GM18502 (cell line): Measurements from ENCODE around the gene PGBD5.

ENCODE experiments used
- ATAC-seq: cut with Tn5 transposase; IDR thresholded peaks from one replicate; pipeline ENCODE4 v1.9.1; 2021; ENCODE audit warnings: mild to moderate bottlenecking; ENCODE audit not compliant: unreplicated experiment, poor library complexity

The PGBD5 gene

DNA sequence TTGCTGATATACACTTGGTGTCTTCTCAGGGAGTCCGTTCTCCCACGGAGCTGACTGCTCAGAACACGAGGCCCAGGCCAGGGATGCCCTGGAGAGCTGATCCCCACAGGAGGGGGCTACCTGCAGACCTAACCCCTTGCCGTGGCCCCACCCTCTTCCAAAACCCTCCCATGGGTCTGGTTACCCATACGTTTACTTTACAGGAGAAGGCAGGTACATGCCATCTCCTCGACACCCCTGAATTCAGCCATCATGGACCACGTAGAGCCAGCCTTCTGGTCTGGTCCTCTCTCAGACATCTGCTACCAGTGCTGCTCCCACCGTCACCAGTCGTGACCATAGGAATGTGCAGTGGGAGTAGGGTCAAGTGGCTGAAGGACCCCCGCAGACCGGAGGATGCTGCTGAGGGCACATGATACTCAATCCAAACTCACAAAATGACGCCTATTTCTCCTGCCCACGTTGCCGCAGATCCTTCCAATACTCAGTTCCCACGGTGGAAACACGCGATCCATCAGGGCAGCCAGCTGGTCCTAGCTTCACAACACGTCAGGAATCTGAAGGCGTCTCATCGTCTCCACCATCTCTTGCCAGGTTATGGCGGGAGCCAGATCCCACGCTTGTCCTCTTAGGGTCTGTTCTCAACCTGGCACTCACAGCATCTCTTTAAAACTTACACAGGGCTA, 26.7 kb downstream of the PGBD5 start:
- no peak for ATAC-seq

GRCh38 chr1:230398856-230399255, 27.3 kb downstream of the PGBD5 start:
- no peak for ATAC-seq

DNA sequence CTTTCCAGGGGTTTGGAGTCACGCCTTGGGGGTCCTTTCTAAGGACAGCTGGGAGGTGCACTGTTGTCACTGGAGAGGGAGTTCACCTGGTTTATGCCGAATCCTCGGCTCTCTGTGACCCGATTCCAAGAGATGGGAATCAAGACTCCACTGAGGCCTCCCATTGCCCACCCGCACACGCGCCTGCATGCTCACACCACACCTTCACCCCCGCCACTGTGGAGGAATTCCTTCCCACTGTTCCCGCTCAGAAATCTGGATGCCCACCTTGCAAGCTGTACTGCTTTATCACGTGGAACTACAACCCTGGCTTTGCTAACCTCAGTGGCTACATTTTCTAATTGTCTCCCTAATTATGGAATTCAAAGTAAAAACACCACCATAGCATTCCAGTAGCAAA, 29.2 kb downstream of the PGBD5 start:
- ATAC-seq, result no peak

- ATAC-seq, result no peak
Measured at GRCh38 chr1:230395932-230396331, 30.2 kb downstream of the PGBD5 start.

DNA sequence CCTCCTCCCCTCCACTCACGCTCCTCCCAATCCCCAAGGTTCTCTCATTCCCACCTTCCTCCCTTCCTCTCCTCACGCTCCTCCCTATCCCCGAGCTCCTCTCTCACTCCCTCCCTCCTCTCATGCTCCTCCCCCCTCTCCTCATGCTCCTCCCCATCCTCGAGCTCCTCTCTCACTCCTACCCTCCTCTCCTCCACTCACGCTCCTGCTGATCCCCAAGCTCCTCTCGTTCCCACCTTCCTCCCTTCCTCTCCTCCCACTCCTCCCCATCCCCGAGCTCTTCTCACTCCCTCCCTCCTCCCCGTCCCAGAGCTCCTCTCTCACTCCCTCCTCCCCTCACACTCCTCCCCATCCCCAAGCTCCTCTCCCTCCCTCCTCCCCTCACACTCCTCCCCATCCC, 31.4 kb downstream of the PGBD5 start:
- no peak for ATAC-seq

DNA sequence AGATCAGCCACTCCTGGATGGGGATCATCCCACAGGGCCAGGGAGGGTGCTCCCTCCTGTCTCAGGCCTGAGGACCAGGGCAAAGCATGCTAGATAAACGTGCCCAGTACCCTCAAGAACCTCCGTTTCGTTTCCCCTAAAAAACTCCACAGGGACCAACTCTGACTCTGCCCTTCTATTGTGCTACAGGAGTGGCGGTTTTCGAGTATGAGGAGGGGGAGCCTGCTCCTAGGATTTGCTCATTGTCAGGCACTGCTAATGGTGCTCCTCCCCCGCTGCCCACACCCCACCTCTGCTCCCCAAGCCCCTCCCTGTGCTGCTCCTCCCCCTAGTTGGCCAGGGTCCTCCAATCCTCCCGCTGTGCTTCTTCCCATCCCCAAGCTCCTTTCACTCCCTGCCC, 32.0 kb downstream of the PGBD5 start:
- ATAC-seq, result no peak

GRCh38 chr1:230393722-230394121, 32.4 kb downstream of the PGBD5 start:
- no peak for ATAC-seq

- no peak for ATAC-seq
Measured at GRCh38 chr1:230392920-230393521, 33.1 kb downstream of the PGBD5 start.

DNA sequence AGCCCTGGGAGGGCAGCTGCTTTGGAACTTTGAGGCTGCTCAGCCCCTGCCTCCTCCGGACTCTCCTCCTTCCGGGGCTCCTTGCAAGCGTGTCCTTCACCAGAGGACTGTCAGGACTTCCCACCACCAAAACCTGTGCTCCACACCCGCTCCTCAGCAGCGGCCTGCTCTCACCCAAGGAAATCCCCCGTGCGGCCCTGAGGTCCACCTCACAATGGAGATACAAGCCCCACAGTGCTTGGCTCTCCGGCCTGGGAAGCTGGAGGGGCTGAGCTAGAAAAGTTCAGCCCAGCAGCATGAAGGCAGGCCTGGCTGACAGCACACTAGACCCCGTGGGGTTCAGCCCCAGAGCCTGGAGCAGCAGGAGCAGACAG, 33.6 kb downstream of the PGBD5 start:
- no peak for ATAC-seq

DNA sequence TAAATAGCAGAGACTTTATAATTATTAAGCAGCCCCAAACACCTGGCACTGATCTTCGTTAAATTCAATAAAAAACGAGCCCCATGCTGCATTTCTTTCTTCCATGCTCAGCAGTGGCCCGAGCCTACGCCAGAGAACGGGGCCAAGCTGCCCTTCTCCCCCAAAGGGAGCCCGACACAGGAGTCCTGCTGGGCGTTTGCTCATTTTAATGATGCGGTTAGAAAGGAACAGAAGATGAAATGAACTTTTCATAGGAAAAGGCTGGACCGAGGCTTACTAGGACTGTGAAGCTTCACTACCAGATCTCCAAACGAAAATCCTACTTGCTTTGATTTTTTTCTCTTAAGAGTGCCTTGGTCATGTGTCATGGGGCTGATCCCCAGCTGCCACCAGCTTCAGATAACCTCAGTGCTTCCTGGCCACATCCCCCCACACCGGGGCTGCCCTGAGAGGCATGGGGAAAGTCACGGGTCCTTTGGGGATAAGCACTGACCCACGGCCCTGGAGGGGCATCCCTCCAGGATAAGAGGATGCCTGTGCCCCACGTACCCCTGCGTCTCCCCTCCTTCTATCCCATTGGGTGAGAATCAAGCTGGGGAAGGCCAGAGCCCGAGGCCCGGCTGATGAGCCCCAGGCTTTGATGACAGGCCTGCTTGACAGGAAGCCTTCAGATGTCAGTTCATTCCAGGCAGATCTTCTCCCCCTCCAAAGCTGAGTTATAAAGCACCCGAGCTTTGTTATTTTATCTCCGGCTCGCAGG, 34.2 kb downstream of the PGBD5 start:
- ATAC-seq, result no peak

DNA sequence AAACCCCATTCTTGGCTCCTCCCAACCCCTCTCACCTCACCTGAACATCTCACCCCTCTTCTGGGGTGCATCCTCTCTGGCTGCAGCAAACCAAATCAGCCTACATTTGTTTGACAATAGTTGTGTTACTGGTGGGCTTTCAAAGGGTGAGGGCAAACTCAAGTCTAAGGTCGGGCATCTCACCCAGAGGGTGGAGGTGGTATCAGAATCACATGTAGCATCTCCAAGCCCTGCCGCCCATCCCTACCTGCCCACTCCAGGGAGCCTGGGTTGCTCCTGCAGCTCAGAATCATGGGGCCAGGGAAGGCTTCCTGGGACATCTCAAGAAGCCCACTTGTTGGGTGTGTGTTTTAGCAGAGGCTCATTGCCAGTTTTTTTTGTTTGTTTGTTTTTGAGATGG, 35.8 kb downstream of the PGBD5 start:
- no peak for ATAC-seq

DNA sequence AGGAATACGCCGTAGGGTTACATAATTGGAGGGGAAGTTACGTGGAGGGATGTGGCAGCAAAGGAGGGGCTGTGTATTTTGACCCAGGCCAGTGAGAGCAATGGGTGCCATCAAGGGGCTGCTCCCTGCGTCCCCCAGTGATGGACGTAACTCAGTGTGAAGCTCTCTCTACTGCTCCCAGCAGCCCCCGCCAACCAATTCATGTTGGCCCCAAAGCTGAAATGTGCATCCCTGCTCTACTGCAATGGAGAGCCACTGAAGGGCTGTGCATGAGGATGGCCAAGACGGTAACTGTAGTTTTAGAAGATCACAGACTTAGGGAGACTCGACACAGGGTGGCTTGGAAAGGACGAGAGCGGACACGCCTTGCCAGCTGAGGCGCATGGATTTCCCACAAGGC, 38.3 kb downstream of the PGBD5 start:
- no peak for ATAC-seq

GRCh38 chr1:230387296-230387695, 38.8 kb downstream of the PGBD5 start:
- no peak for ATAC-seq

- ATAC-seq, result no peak
Measured at GRCh38 chr1:230386637-230387262, 39.4 kb downstream of the PGBD5 start.

GRCh38 chr1:230385930-230386329, 40.2 kb downstream of the PGBD5 start:
- ATAC-seq, result no peak

GRCh38 chr1:230385158-230385450, 41.0 kb downstream of the PGBD5 start:
- ATAC-seq, result no peak

GRCh38 chr1:230384380-230385157, 41.6 kb downstream of the PGBD5 start:
- no peak for ATAC-seq

- ATAC-seq, result no peak
Measured at GRCh38 chr1:230383425-230383824, 42.7 kb downstream of the PGBD5 start.

DNA sequence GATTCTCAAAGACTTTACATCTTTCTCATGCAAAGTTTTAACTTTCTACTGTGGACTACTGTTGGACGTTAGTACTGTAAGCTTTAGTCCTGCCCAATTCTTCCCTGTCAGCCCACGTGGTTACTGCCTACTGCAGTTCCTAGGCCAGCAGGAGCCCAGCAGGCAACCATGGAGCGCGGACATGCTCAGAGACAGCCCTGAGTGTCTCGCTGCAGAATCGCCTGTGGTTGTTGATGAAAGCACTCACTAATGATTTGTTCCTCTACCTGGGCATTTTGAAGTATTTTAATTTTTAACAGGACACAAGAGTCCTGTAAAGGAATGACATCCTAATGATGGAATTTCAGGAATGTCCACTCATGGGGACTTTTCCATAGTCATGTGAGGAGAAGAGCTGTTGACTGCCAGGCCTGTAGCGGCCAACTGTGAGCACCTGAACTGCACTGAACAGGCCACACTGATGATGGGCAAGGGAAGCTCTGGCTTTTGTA, 44.1 kb downstream of the PGBD5 start:
- ATAC-seq, result no peak

DNA sequence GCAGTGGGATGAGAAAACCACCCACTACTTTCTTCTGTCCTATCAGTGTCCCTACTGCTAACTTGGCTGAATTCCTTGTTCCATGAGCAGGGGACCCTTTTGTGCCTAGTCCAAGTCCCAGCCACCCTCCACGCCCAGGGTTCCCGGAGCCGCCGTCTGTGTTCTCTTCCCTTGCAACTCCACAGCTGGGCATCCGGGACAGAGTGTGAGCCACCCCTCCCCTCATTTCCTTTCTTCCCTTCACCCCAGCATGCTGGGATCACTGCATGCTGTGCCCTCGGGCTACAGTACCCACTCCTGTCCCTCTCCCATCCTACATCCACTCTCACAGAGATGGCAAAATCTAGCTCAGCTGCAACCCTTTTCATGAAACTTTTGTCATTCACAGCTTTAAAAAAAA, 44.5 kb downstream of the PGBD5 start:
- ATAC-seq, result no peak
